ENCODE results near the gene TARS2. TPM values are rescaled to one million over a fixed set of nuclear protein-coding genes. Genes with fewer than 3 reads are reported as not detected.

TARS2 gene
- total RNA-seq, 1 donor from 2014 or later: 29.6 TPM

- H3K27ac Mint-ChIP-seq: no peak overlapping the region
- H3K27me3 ChIP-seq: no peaks in the 10 kb centered on the region
- H3K36me3 ChIP-seq: no peaks in the 10 kb centered on the region
- H3K4me1 ChIP-seq: peaks cover 9% of the 10 kb centered on the region
- no peak overlapping the region for H3K27ac ChIP-seq
- no peak for DNase-seq (ENCODE audit: low spot score)
- H3K4me3 Mint-ChIP-seq: no peak overlapping the region
- H3K4me3 ChIP-seq: no peak overlapping the region
- H3K27me3 Mint-ChIP-seq (ENCODE audit: insufficient read depth, low read depth): no peaks in the 10 kb centered on the region
- no peak overlapping the region for H2AFZ ChIP-seq (replicated peaks)
- no peaks in the 10 kb centered on the region for H4K20me1 ChIP-seq (ENCODE audit: low read depth)
- no peaks in the 10 kb centered on the region for H3K9me3 Mint-ChIP-seq
- peaks cover 5% of the 10 kb centered on the region for H3K4me1 Mint-ChIP-seq
- no peaks in the 10 kb centered on the region for H3K79me2 ChIP-seq (ENCODE audit: low read depth)
- no peaks in the 10 kb centered on the region for H3K36me3 Mint-ChIP-seq
- H3K4me2 ChIP-seq: no peak overlapping the region
- H3K9me3 ChIP-seq (ENCODE audit: low read depth): no peaks in the 10 kb centered on the region
- no peak overlapping the region for H3K9ac ChIP-seq
- peaks cover 8% of the 10 kb centered on the region for H3F3A ChIP-seq (ENCODE audit: low read depth)
- TF ChIP-seq CTCF (IDR thresholded peaks at IDR 0.05) (no peak), EZH2phosphoT487 (IDR thresholded peaks at IDR 0.05) (no peak)
These were observed 34.2 kb downstream of the TARS2 start for GRCh38 chr1:150521196-150521968.

- no peaks in the 10 kb centered on the region for H3K36me3 ChIP-seq
- no peak overlapping the region for H2AFZ ChIP-seq (replicated peaks)
- H3K4me2 ChIP-seq: no peak overlapping the region
- H3K4me3 ChIP-seq: no peak overlapping the region
- Mint-ChIP-seq H3K27ac (no peak overlapping the region), H3K27me3 (ENCODE audit: insufficient read depth, low read depth) (no peaks in the 10 kb centered on the region), H3K36me3 (no peaks in the 10 kb centered on the region), H3K4me1 (no peaks in the 10 kb centered on the region), H3K4me3 (no peak overlapping the region), H3K9me3 (no peaks in the 10 kb centered on the region)
- H3K79me2 ChIP-seq (ENCODE audit: low read depth): no peaks in the 10 kb centered on the region
- TF ChIP-seq CTCF (IDR thresholded peaks at IDR 0.05): no peak
- H3K27me3 ChIP-seq: no peaks in the 10 kb centered on the region
- H3K27ac ChIP-seq: no peak overlapping the region
- no peaks in the 10 kb centered on the region for H3F3A ChIP-seq (ENCODE audit: low read depth)
- no peak for DNase-seq (ENCODE audit: low spot score)
- no peak overlapping the region for H3K9ac ChIP-seq
- H3K9me3 ChIP-seq (ENCODE audit: low read depth): no peaks in the 10 kb centered on the region
- no peaks in the 10 kb centered on the region for H3K4me1 ChIP-seq
- H4K20me1 ChIP-seq (ENCODE audit: low read depth): no peaks in the 10 kb centered on the region
These were observed 38.1 kb downstream of the TARS2 start for GRCh38 chr1:150525348-150525747.

- H3K27ac Mint-ChIP-seq: no peak overlapping the region
These were observed 41.0 kb downstream of the TARS2 start for GRCh38 chr1:150528196-150528595.

More at GRCh38 chr1:150528196-150528595, 41.0 kb downstream of the TARS2 start:
- TF ChIP-seq CTCF (IDR thresholded peaks at IDR 0.05) (no peak), EZH2phosphoT487 (IDR thresholded peaks at IDR 0.05) (no peak), EZH2 (IDR thresholded peaks at IDR 0.05) (no peak)
- H3K27me3 Mint-ChIP-seq (ENCODE audit: insufficient read depth, low read depth): peaks cover 3% of the 10 kb centered on the region
- H3K4me3 Mint-ChIP-seq: no peak overlapping the region
- H3F3A ChIP-seq (ENCODE audit: low read depth): peaks cover 8% of the 10 kb centered on the region
- no peak overlapping the region for H3K9ac ChIP-seq
- H3K27ac ChIP-seq: no peak overlapping the region
- no peaks in the 10 kb centered on the region for H3K9me3 ChIP-seq (ENCODE audit: low read depth)
- H2AFZ ChIP-seq (replicated peaks): no peak overlapping the region
- no peaks in the 10 kb centered on the region for H4K20me1 ChIP-seq (ENCODE audit: low read depth)
- peaks cover 11% of the 10 kb centered on the region for H3K4me1 Mint-ChIP-seq
- no peaks in the 10 kb centered on the region for H3K36me3 ChIP-seq
- no peaks in the 10 kb centered on the region for H3K79me2 ChIP-seq (ENCODE audit: low read depth)
- H3K9me3 Mint-ChIP-seq: no peaks in the 10 kb centered on the region
- H3K4me2 ChIP-seq: no peak overlapping the region
- H3K27me3 ChIP-seq: no peaks in the 10 kb centered on the region
- H3K4me3 ChIP-seq: no peak overlapping the region
- H3K4me1 ChIP-seq: peaks cover 4% of the 10 kb centered on the region
- H3K36me3 Mint-ChIP-seq: no peaks in the 10 kb centered on the region
- no peak for DNase-seq (ENCODE audit: low spot score)

All from neural progenitor cell (in vitro differentiated cells).